IgD-negative memory B cell (primary cell): ENCODE data around the gene GDF10. TPM values are rescaled to one million over a fixed set of nuclear protein-coding genes. Genes with fewer than 3 reads are reported as not detected.
A peak's percentile ranks its signal among the peaks of the same experiment; 100 is the strongest.

Experiments used
- H3K27ac Mint-ChIP-seq, 3 donors: one replicate each; pipeline ENCODE4 v1.8.0; 2020 to 2022; ENCODE audit warnings: mild to moderate bottlenecking in 3 of 3, mixed read lengths in 3 of 3, moderate library complexity in 1 of 3
- H3K27me3 Mint-ChIP-seq: one replicate; pipeline ENCODE4 v1.8.0; 2021; ENCODE audit warnings: mixed read lengths
- H3K36me3 Mint-ChIP-seq: one replicate; pipeline ENCODE4 v1.8.0; 2020; ENCODE audit warnings: mild to moderate bottlenecking, mixed read lengths
- H3K4me1 Mint-ChIP-seq, 3 donors: one replicate each; pipeline ENCODE4 v1.8.0; 2020 to 2022; ENCODE audit warnings: mixed read lengths in 3 of 3, mild to moderate bottlenecking in 1 of 3
- H3K4me3 Mint-ChIP-seq, 4 donors: one replicate each; pipeline ENCODE4 v1.8.0; 2020 to 2022; ENCODE audit warnings: mild to moderate bottlenecking in 4 of 4, mixed read lengths in 4 of 4, moderate library complexity in 3 of 4
- H3K9me3 Mint-ChIP-seq, 3 donors: one replicate each; pipeline ENCODE4 v1.8.0; 2020 to 2021; ENCODE audit warnings: mixed read lengths in 3 of 3, mild to moderate bottlenecking in 1 of 3
- polyA plus RNA-seq: library from polyadenylated mRNA; unstranded; fragments of 300-500 nt; fragmentation: Illumina TruSeq; gene quantifications from one replicate; pipeline ENCODE4 v1.2.3, GENCODE V29; 2021

GDF10 gene
- polyA plus RNA-seq, 1 donor from 2014 or later: not detected

DNA sequence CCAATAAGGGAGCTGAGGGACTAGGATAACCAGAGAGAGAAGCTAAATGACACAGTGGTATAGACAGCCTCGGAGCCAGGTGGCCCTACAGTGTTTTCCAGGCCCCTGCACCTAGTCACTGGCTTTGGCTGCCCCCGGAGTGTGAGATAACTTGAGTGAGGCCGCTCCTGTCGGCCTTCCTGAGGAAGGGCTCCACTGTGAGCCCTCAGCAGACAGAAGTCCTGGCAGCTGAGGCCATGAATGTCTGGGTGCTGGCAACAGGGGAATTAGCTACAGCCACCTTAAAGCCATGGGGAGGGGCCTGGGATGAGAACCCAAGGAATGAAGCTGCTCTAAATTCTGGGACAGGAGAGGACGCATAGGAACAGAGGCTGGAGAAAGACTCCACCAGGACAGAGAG is 4.6 kb upstream of the GDF10 start:
- Mint-ChIP-seq H3K4me1 (peaks cover 0 to 2% (median 0%) of the 10 kb centered on the region in 3 donors), H3K27ac (no peak overlapping the region), H3K27me3 (peaks cover 12% of the 10 kb centered on the region), H3K9me3 (no peaks in the 10 kb centered on the region), H3K4me3 (no peak overlapping the region), H3K36me3 (no peaks in the 10 kb centered on the region)

DNA sequence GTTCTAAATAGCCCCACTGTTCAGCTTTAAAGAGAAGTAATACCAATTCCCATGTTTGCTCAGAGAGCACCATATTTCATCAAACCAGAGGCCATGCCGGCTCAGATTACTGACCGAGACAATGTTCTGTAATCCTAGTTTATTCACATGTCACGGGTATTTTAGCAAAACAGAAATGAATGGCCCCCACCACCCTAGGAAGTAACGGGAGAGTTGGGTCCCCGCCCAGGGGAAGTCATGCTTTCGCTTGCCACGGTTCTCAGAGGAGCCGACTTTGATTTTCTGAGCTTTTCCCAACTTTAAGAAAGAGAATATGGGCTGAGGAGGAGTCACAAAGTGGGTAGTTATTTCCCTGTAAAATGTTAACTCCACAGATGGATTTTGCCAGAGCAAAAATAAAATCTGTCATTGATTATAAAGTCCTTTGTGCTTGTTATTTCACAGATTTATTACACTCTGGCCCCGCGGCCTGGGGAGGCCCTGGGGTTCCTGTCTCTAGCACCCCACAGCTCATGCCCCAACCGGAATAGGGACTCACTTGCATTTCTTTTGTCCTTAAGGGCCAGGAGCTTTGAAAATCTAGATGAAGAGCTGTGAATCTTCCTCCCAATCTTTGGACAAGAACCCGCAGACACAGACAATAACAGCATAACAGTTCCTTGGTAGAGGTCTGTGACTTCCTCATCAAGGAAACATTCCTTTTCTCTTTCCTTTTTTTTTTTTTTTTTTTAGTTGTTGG is 3.7 kb upstream of the GDF10 start:
- Mint-ChIP-seq H3K4me1 (peaks cover 0 to 4% (median 3%) of the 10 kb centered on the region in 3 donors), H3K27me3 (peaks cover 16% of the 10 kb centered on the region), H3K4me3 (no peak overlapping the region), H3K9me3 (no peaks in the 10 kb centered on the region), H3K36me3 (no peaks in the 10 kb centered on the region), H3K27ac (peak overlapping the region in 1 of 3 donors; percentile 23)

DNA sequence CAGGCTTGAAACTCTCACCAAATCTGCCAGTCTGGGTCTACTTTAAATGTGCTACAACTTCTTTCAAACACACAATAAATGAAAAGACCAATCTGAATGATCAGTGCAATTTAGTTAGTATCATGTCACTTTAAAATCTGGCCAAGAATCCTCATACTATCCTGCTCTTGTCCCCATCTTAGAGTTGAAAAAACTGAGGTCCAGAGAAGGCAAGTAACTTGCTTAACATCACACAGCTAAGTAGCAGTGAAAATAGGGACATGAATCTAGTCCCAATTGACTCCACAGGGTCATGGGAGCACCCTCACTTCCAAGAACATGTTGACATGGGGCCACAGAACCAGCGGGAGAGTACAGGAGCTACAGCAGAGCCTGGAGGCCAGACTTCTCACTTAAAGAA is 3.1 kb upstream of the GDF10 start:
- Mint-ChIP-seq H3K36me3 (no peaks in the 10 kb centered on the region), H3K4me1 (peaks cover 0 to 4% (median 3%) of the 10 kb centered on the region in 3 donors), H3K9me3 (no peaks in the 10 kb centered on the region), H3K4me3 (no peak overlapping the region), H3K27me3 (peaks cover 16% of the 10 kb centered on the region), H3K27ac (no peak overlapping the region)

DNA sequence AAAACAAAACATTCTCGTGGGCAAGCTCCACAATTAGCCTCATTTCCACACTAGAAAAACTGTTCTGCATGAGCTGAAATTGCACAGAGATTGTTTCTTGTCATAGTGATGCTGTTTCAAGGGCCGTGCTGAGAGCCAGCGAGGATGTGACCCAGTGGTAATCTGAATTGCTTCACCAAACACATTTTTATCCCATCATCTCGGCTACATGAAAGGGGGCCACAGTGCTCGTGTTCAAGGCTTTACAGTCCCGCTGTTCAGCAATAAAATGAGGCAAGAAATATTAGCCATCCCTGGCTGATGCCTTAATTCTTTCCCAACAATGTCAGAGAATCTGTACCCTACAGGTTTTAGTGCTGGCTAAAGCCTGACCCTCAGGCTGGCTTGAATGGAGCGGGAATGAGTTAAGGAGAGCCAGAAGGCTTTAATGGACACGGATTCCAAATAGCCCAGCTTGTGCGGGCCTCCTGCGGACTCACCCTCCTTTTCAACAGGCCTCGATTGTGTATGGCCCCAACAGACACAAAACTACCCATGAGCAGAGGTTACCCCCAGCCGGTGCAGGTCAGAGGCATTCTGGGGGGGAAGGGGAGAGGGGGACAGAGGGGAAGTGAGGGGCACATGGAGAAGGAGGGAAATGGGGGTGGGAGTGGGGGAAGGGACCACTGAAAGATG is 2.0 kb upstream of the GDF10 start:
- peaks cover 0 to 2% (median 0%) of the 10 kb centered on the region in 3 donors for H3K9me3 Mint-ChIP-seq
- H3K4me1 Mint-ChIP-seq: peaks cover 0 to 4% (median 3%) of the 10 kb centered on the region in 3 donors
- no peak overlapping the region for H3K27ac Mint-ChIP-seq
- no peaks in the 10 kb centered on the region for H3K36me3 Mint-ChIP-seq
- peaks cover 16% of the 10 kb centered on the region for H3K27me3 Mint-ChIP-seq
- no peak overlapping the region for H3K4me3 Mint-ChIP-seq

DNA sequence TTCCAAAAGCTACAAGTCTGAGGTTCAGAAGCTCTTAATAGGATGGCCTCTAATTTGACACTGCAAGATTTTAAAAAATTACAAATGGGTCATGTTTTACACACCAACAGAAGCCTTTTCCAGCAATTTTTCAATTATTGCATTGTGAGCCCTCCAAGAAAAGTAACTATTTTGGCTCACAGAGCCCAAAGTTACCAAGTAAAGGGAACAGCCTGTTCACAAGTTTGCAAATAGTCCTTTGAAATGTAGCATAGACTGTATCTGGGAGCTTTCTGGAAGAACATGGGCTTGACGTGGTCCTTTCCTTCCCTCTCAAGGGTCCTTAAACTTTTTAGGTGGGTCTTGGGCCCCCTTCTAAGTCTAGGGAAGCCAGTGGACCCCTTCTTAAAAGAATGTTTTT is 1.3 kb upstream of the GDF10 start:
- Mint-ChIP-seq H3K4me1 (peaks cover 0 to 4% (median 3%) of the 10 kb centered on the region in 3 donors), H3K4me3 (no peak overlapping the region), H3K27ac (no peak overlapping the region), H3K36me3 (no peaks in the 10 kb centered on the region), H3K9me3 (peaks cover 0 to 2% (median 0%) of the 10 kb centered on the region in 3 donors), H3K27me3 (peaks cover 16% of the 10 kb centered on the region)

DNA sequence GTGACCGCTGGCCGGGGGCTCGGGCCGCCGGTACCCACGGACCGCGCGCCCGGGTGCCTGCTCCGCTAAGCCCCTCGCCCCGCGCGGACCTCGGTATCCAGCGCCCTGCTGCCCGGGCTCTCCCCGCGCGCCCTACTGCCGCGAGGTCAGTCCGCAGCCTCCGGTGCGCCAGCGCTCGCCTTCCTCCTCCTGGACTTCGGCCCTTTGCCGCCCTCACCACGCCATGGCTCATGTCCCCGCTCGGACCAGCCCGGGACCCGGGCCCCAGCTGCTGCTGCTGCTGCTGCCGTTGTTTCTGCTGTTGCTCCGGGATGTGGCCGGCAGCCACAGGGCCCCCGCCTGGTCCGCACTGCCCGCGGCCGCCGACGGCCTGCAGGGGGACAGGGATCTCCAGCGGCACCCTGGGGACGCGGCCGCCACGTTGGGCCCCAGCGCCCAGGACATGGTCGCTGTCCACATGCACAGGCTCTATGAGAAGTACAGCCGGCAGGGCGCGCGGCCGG is 483 bp downstream of the GDF10 start:
- Mint-ChIP-seq H3K4me3 (no peak overlapping the region), H3K27me3 (peaks cover 15% of the 10 kb centered on the region), H3K27ac (no peak overlapping the region), H3K36me3 (no peaks in the 10 kb centered on the region), H3K9me3 (peaks cover 0 to 2% (median 0%) of the 10 kb centered on the region in 3 donors), H3K4me1 (peaks cover 0 to 4% (median 3%) of the 10 kb centered on the region in 3 donors)

DNA sequence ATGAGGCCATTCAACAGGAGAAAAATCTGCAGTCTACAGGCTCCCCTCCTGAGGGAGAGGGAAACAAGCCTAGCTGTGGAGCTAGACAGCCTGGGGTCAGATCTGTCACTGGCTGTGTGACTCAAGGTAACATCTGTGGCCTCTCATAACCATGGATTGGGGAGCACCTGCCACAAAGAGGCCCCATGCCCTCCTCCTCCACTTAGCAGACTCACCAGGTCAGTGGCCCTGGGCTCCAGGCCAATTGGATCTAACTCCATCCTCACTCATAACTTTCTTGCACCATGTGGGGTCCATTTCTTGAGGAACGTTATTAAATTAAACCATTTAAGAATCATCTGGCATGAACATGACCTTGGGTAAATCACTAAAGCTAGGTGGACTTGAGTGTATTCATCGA is 1.8 kb downstream of the GDF10 start:
- H3K4me3 Mint-ChIP-seq: no peak overlapping the region
- no peak overlapping the region for H3K27ac Mint-ChIP-seq
- H3K4me1 Mint-ChIP-seq: peaks cover 0 to 4% (median 3%) of the 10 kb centered on the region in 3 donors
- H3K27me3 Mint-ChIP-seq: peaks cover 14% of the 10 kb centered on the region
- peaks cover 0 to 2% (median 0%) of the 10 kb centered on the region in 3 donors for H3K9me3 Mint-ChIP-seq
- H3K36me3 Mint-ChIP-seq: no peaks in the 10 kb centered on the region

DNA sequence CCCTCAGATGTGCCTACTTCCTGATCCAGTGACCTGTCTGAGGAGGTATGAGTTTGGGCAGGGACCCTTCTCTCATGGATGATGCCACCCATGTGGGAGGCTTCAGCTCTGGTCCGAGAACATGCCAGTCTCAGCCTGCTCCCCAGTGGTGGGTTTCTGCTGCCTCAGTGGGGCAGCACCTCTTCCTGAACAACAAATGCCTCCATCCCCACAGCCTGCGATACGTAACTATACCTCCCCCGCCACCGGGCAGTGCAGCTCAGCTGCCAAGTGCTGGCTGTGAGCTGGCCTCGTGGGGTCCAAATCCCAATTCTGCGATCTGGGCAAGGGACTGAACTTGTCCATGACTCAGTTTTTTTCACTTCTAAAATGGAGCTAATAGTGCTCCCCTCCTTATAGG is 3.1 kb downstream of the GDF10 start:
- Mint-ChIP-seq H3K27me3 (peaks cover 10% of the 10 kb centered on the region), H3K9me3 (peaks cover 0 to 2% (median 0%) of the 10 kb centered on the region in 3 donors), H3K4me3 (no peak overlapping the region), H3K27ac (no peak overlapping the region), H3K4me1 (peaks cover 0 to 4% (median 3%) of the 10 kb centered on the region in 3 donors), H3K36me3 (no peaks in the 10 kb centered on the region)

DNA sequence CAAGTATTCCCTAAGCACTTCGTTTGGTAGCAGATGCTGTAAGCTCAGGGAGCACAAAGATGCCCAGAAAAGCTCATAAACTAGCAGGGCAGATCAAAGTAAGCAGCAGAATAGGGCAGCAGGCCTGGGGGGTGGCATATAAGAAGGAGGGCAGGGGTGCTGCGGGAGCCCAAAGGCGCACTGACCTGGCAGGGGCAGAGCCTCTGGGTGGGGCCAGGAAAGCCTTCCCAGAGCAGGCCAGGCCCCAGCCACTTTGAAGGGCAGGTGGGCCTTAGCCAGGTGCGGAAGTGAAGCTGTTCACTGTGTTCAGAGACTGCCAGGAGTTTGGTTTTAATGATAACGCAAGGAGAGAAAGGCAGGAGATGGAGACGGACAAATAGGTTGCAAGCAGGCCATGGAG is 3.9 kb downstream of the GDF10 start:
- Mint-ChIP-seq H3K4me3 (no peak overlapping the region), H3K4me1 (peaks cover 0 to 4% (median 3%) of the 10 kb centered on the region in 3 donors), H3K36me3 (no peaks in the 10 kb centered on the region), H3K27me3 (peaks cover 10% of the 10 kb centered on the region), H3K9me3 (peaks cover 0 to 2% (median 0%) of the 10 kb centered on the region in 3 donors), H3K27ac (no peak overlapping the region)

DNA sequence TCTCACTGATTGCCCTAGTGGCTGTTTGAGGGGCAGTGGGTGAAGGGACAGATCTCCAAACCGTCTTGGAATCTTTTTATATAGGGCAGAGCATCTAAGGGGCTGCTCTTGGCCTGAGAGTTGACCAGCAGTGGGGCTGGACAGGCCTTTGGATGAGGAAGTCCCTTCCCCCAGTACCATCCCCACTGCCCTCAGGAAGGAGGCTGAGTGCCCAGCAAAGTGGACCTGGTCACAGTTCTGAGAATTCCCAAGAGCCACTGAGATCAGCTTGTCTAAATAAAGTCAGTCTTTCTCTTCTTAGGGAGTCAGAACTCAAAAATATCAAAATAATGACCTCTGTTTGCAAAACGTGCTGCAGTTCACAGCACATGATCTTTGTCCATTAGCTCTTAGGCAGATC is 5.6 kb downstream of the GDF10 start:
- no peaks in the 10 kb centered on the region for H3K36me3 Mint-ChIP-seq
- peaks cover 0 to 3% (median 2%) of the 10 kb centered on the region in 3 donors for H3K4me1 Mint-ChIP-seq
- H3K9me3 Mint-ChIP-seq: peaks cover 0 to 2% (median 0%) of the 10 kb centered on the region in 3 donors
- H3K27ac Mint-ChIP-seq: no peak overlapping the region
- H3K27me3 Mint-ChIP-seq: peaks cover 6% of the 10 kb centered on the region
- H3K4me3 Mint-ChIP-seq: no peak overlapping the region

DNA sequence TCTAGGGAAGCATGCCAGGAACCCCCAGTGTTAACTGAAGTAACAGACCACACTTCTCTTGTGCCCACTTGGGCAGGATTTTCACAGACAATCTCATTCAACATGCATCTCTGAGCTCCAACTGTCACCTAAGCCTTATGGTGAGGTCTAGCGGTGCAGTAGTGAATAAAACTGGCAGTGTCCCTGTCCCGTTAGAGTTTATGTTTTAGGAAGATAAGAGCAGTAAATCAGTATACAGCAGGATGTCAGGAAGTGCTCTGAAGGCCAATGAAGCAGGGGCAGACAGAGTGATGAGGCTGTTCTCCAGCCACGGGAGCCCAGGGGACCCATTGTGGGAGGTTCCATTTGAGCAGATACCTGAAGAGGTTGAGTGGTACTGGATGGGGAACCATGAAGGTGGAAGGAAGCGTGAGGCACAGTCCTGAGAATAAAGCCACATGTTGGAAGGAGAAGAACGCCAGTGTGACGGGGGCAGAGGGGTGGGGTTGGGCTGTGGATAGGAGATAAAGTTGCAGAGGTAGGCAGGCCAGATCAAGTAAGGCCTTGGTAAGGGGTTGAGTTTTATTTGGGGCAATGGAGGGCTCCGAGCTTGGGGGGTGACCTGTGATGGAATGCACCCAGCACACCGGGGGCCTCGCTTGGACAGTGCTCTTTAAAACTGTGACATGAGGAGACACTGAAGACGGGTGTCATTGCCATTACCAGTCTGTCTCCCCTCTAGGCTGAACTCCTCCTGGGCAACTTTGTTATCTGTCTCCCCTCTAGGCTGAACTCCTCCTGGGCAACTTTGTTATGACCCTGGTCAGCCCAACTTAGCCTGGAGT is 6.6 kb downstream of the GDF10 start:
- Mint-ChIP-seq H3K4me1 (peaks cover 0 to 2% (median 0%) of the 10 kb centered on the region in 3 donors), H3K27me3 (peaks cover 3% of the 10 kb centered on the region), H3K9me3 (peaks cover 0 to 2% (median 0%) of the 10 kb centered on the region in 3 donors), H3K36me3 (no peaks in the 10 kb centered on the region), H3K4me3 (no peak overlapping the region), H3K27ac (no peak overlapping the region)

DNA sequence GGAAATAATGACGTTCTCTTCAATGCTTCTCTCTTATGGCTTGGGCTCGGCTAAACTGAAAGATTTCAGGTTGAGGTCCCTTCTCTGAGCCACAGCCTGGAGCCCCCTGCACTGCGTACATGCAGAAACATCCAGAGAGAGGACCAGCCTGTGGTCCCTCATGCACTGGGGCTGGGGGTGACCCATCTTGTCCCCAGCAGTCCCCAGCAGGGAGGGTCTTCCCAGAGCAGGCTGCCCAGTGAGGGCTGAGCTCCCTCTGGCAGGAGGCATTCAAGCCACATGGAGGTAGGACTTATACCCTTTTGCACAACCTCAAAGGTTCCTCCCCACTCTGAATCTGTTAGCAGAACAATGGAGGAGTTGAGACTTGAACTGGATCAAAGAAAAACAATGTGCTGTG is 7.4 kb downstream of the GDF10 start:
- Mint-ChIP-seq H3K4me1 (peaks cover 0 to 2% (median 0%) of the 10 kb centered on the region in 3 donors), H3K4me3 (no peak overlapping the region), H3K27ac (no peak overlapping the region), H3K9me3 (no peaks in the 10 kb centered on the region), H3K27me3 (peaks cover 3% of the 10 kb centered on the region), H3K36me3 (no peaks in the 10 kb centered on the region)

DNA sequence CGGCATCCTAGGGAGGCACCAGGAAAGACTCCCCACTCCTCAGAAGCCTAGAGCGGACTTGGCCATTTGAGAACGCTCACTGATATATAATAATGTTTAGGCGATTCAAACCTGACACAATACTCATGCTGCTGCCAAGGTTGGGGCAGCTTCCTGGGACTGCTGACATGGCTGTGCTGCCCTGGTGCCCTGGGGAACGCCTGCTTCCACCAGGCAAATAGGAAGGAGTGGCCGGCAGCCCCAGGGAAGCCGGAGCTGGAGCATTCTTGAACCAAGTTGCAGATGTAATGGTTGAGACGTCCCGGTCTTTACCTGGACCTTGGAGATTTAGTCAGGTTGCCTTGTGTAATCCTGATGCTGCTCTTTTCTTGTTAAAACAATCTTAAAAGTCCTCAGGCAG is 8.8 kb downstream of the GDF10 start:
- Mint-ChIP-seq H3K9me3 (no peaks in the 10 kb centered on the region), H3K27me3 (peaks cover 3% of the 10 kb centered on the region), H3K4me1 (peaks cover 0 to 2% (median 0%) of the 10 kb centered on the region in 3 donors), H3K36me3 (no peaks in the 10 kb centered on the region), H3K4me3 (no peak overlapping the region), H3K27ac (no peak overlapping the region)

DNA sequence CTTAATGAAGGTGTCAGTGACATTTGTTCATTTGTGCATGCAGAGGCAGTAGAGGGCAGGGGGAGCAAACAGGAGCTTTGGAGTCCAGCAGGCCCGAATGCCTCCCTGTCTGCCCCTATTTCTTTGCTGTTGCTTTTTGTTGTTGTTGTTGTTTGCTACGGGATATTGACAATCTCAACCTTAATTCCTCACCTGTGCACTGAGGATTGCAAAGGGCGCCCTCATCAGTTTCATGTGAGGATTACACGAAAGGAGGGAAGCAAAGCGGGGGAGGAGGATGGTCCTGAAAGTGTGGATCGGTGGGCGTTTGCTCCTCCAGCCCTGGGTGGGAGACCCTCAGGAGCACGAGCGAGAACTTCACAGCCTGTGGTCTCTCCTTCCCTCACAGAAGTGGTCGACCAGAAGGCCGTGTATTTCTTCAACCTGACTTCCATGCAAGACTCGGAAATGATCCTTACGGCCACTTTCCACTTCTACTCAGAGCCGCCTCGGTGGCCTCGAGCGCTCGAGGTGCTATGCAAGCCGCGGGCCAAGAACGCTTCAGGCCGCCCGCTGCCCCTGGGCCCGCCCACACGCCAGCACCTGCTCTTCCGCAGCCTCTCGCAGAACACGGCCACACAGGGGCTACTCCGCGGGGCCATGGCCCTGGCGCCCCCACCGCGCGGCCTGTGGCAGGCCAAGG is 9.6 kb downstream of the GDF10 start:
- H3K9me3 Mint-ChIP-seq: no peaks in the 10 kb centered on the region
- no peak overlapping the region for H3K27ac Mint-ChIP-seq
- H3K4me1 Mint-ChIP-seq: peaks cover 0 to 2% (median 0%) of the 10 kb centered on the region in 3 donors
- no peaks in the 10 kb centered on the region for H3K36me3 Mint-ChIP-seq
- H3K4me3 Mint-ChIP-seq: no peak overlapping the region
- H3K27me3 Mint-ChIP-seq: peaks cover 3% of the 10 kb centered on the region
